ENCODE results near the gene SLC37A1.

SLC37A1 gene

GRCh38 chr21:42481169-42481568 is 32.5 kb upstream of the SLC37A1 start:
- Histone ChIP-seq H3K36me3 (ENCODE audit: insufficient read depth, low read length) (no peaks in the 10 kb centered on the region), H3K9me3 (replicated peaks; ENCODE audit: low read length) (no peaks in the 10 kb centered on the region), H3K4me2 (ENCODE audit: low read length) (no peak overlapping the region), H3K27me3 (ENCODE audit: control insufficient read depth, insufficient read depth, low read length) (peaks cover 51% of the 10 kb centered on the region), H3K9ac (ENCODE audit: low read depth, low read length) (no peak overlapping the region), H3K4me1 (ENCODE audit: control insufficient read depth, insufficient read depth, low read length) (no peaks in the 10 kb centered on the region), H3K4me3 (ENCODE audit: low read length) (no peak overlapping the region)

- Histone ChIP-seq H3K36me3 (ENCODE audit: insufficient read depth, low read length) (no peaks in the 10 kb centered on the region), H3K4me1 (ENCODE audit: control insufficient read depth, insufficient read depth, low read length) (no peaks in the 10 kb centered on the region), H3K4me2 (ENCODE audit: low read length) (no peak overlapping the region), H3K27me3 (ENCODE audit: control insufficient read depth, insufficient read depth, low read length) (peaks cover 51% of the 10 kb centered on the region), H3K4me3 (ENCODE audit: low read length) (no peak overlapping the region), H3K9me3 (replicated peaks; ENCODE audit: low read length) (no peaks in the 10 kb centered on the region), H3K9ac (ENCODE audit: low read depth, low read length) (no peak overlapping the region)
Observed at GRCh38 chr21:42484966-42485365, 28.7 kb upstream of the SLC37A1 start.

GRCh38 chr21:42486072-42486471 is 27.6 kb upstream of the SLC37A1 start:
- Histone ChIP-seq H3K9ac (ENCODE audit: low read depth, low read length) (no peak overlapping the region), H3K4me2 (ENCODE audit: low read length) (no peak overlapping the region), H3K36me3 (ENCODE audit: insufficient read depth, low read length) (no peaks in the 10 kb centered on the region), H3K9me3 (replicated peaks; ENCODE audit: low read length) (no peaks in the 10 kb centered on the region), H3K4me1 (ENCODE audit: control insufficient read depth, insufficient read depth, low read length) (no peaks in the 10 kb centered on the region), H3K4me3 (ENCODE audit: low read length) (no peak overlapping the region), H3K27me3 (ENCODE audit: control insufficient read depth, insufficient read depth, low read length) (peaks cover 50% of the 10 kb centered on the region)

GRCh38 chr21:42486531-42486930 is 27.1 kb upstream of the SLC37A1 start:
- no peaks in the 10 kb centered on the region for H3K9me3 ChIP-seq (replicated peaks; ENCODE audit: low read length)
- no peaks in the 10 kb centered on the region for H3K4me1 ChIP-seq (ENCODE audit: control insufficient read depth, insufficient read depth, low read length)
- no peak overlapping the region for H3K4me2 ChIP-seq (ENCODE audit: low read length)
- no peak overlapping the region for H3K4me3 ChIP-seq (ENCODE audit: low read length)
- H3K36me3 ChIP-seq (ENCODE audit: insufficient read depth, low read length) = no peaks in the 10 kb centered on the region
- H3K27me3 ChIP-seq (ENCODE audit: control insufficient read depth, insufficient read depth, low read length) = peaks cover 51% of the 10 kb centered on the region
- H3K9ac ChIP-seq (ENCODE audit: low read depth, low read length) = no peak overlapping the region

GRCh38 chr21:42489006-42489563 is 24.6 kb upstream of the SLC37A1 start:
- no peaks in the 10 kb centered on the region for H3K4me1 ChIP-seq (ENCODE audit: control insufficient read depth, insufficient read depth, low read length)
- H3K4me2 ChIP-seq (ENCODE audit: low read length) = no peak overlapping the region
- no peaks in the 10 kb centered on the region for H3K36me3 ChIP-seq (ENCODE audit: insufficient read depth, low read length)
- H3K9me3 ChIP-seq (replicated peaks; ENCODE audit: low read length) = no peaks in the 10 kb centered on the region
- H3K9ac ChIP-seq (ENCODE audit: low read depth, low read length) = no peak overlapping the region
- H3K4me3 ChIP-seq (ENCODE audit: low read length) = no peak overlapping the region
- H3K27me3 ChIP-seq (ENCODE audit: control insufficient read depth, insufficient read depth, low read length) = peaks cover 46% of the 10 kb centered on the region

- Histone ChIP-seq H3K9me3 (replicated peaks; ENCODE audit: low read length) (no peaks in the 10 kb centered on the region), H3K9ac (ENCODE audit: low read depth, low read length) (no peak overlapping the region), H3K4me2 (ENCODE audit: low read length) (no peak overlapping the region), H3K4me3 (ENCODE audit: low read length) (no peak overlapping the region), H3K36me3 (ENCODE audit: insufficient read depth, low read length) (no peaks in the 10 kb centered on the region), H3K27me3 (ENCODE audit: control insufficient read depth, insufficient read depth, low read length) (peaks cover 38% of the 10 kb centered on the region), H3K4me1 (ENCODE audit: control insufficient read depth, insufficient read depth, low read length) (no peaks in the 10 kb centered on the region)
Observed at GRCh38 chr21:42489991-42490390, 23.7 kb upstream of the SLC37A1 start.

GRCh38 chr21:42490720-42491119 is 22.9 kb upstream of the SLC37A1 start:
- Histone ChIP-seq H3K9ac (ENCODE audit: low read depth, low read length) (no peak overlapping the region), H3K4me3 (ENCODE audit: low read length) (no peak overlapping the region), H3K4me2 (ENCODE audit: low read length) (no peak overlapping the region), H3K9me3 (replicated peaks; ENCODE audit: low read length) (no peaks in the 10 kb centered on the region), H3K36me3 (ENCODE audit: insufficient read depth, low read length) (no peaks in the 10 kb centered on the region), H3K4me1 (ENCODE audit: control insufficient read depth, insufficient read depth, low read length) (peaks cover 3% of the 10 kb centered on the region), H3K27me3 (ENCODE audit: control insufficient read depth, insufficient read depth, low read length) (peaks cover 36% of the 10 kb centered on the region)

GRCh38 chr21:42491328-42491727 is 22.3 kb upstream of the SLC37A1 start:
- Histone ChIP-seq H3K4me1 (ENCODE audit: control insufficient read depth, insufficient read depth, low read length) (peaks cover 4% of the 10 kb centered on the region), H3K9me3 (replicated peaks; ENCODE audit: low read length) (no peaks in the 10 kb centered on the region), H3K9ac (ENCODE audit: low read depth, low read length) (no peak overlapping the region), H3K27me3 (ENCODE audit: control insufficient read depth, insufficient read depth, low read length) (peaks cover 31% of the 10 kb centered on the region), H3K4me2 (ENCODE audit: low read length) (no peak overlapping the region), H3K4me3 (ENCODE audit: low read length) (no peak overlapping the region), H3K36me3 (ENCODE audit: insufficient read depth, low read length) (no peaks in the 10 kb centered on the region)

- Histone ChIP-seq H3K9me3 (replicated peaks; ENCODE audit: low read length) (no peaks in the 10 kb centered on the region), H3K4me1 (ENCODE audit: control insufficient read depth, insufficient read depth, low read length) (peaks cover 10% of the 10 kb centered on the region), H3K27me3 (ENCODE audit: control insufficient read depth, insufficient read depth, low read length) (peaks cover 23% of the 10 kb centered on the region), H3K36me3 (ENCODE audit: insufficient read depth, low read length) (no peaks in the 10 kb centered on the region), H3K9ac (ENCODE audit: low read depth, low read length) (no peak overlapping the region), H3K4me2 (ENCODE audit: low read length) (no peak overlapping the region), H3K4me3 (ENCODE audit: low read length) (no peak overlapping the region)
Observed at GRCh38 chr21:42492201-42492600, 21.5 kb upstream of the SLC37A1 start.

GRCh38 chr21:42493109-42494060 is 20.3 kb upstream of the SLC37A1 start:
- Histone ChIP-seq H3K9ac (ENCODE audit: low read depth, low read length) (no peak overlapping the region), H3K4me3 (ENCODE audit: low read length) (no peak overlapping the region), H3K4me1 (ENCODE audit: control insufficient read depth, insufficient read depth, low read length) (peaks cover 10% of the 10 kb centered on the region), H3K4me2 (ENCODE audit: low read length) (no peak overlapping the region), H3K36me3 (ENCODE audit: insufficient read depth, low read length) (no peaks in the 10 kb centered on the region), H3K9me3 (replicated peaks; ENCODE audit: low read length) (no peaks in the 10 kb centered on the region), H3K27me3 (ENCODE audit: control insufficient read depth, insufficient read depth, low read length) (peaks cover 26% of the 10 kb centered on the region)

- H3K4me2 ChIP-seq (ENCODE audit: low read length) = peak overlapping the region; percentile 98
- H3K4me1 ChIP-seq (ENCODE audit: control insufficient read depth, insufficient read depth, low read length) = peaks cover 10% of the 10 kb centered on the region
- H3K4me3 ChIP-seq (ENCODE audit: low read length) = no peak overlapping the region
- H3K9me3 ChIP-seq (replicated peaks; ENCODE audit: low read length) = no peaks in the 10 kb centered on the region
- no peaks in the 10 kb centered on the region for H3K36me3 ChIP-seq (ENCODE audit: insufficient read depth, low read length)
- no peak overlapping the region for H3K9ac ChIP-seq (ENCODE audit: low read depth, low read length)
- H3K27me3 ChIP-seq (ENCODE audit: control insufficient read depth, insufficient read depth, low read length) = peaks cover 24% of the 10 kb centered on the region
Observed at GRCh38 chr21:42495027-42495426, 18.6 kb upstream of the SLC37A1 start.

- no peaks in the 10 kb centered on the region for H3K36me3 ChIP-seq (ENCODE audit: insufficient read depth, low read length)
- H3K9me3 ChIP-seq (replicated peaks; ENCODE audit: low read length) = no peaks in the 10 kb centered on the region
- H3K4me3 ChIP-seq (ENCODE audit: low read length) = peak overlapping the region; percentile 83
- H3K4me2 ChIP-seq (ENCODE audit: low read length) = peak overlapping the region; percentile 98
- peaks cover 10% of the 10 kb centered on the region for H3K4me1 ChIP-seq (ENCODE audit: control insufficient read depth, insufficient read depth, low read length)
- peaks cover 26% of the 10 kb centered on the region for H3K27me3 ChIP-seq (ENCODE audit: control insufficient read depth, insufficient read depth, low read length)
- peak overlapping the region; percentile 57 for H3K9ac ChIP-seq (ENCODE audit: low read depth, low read length)
Observed at GRCh38 chr21:42495765-42496119, 17.9 kb upstream of the SLC37A1 start.

Measured in skeletal muscle satellite cell (primary cell).